ENCODE results near the gene C12orf56.

C12orf56 gene

DNA sequence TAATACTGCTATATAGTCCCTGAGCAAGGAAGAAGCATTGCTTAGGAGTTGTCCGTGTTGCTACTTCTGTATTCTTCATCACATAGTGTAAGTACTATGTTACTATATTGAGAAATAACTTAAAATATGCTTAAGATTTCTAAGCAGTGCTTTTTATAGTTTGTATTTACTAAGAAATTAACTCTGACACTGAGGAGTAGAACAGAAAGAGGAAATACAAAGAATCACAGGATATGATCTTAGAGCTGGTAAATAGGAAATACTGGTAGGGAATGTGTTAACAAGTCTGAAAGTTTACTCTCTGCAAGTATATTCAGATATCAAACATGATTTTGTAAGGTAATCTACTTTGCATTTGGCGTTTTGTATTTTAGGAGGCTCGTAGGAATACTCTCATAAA, 29.1 kb upstream of the C12orf56 start:
- no peak for DNase-seq (ENCODE audit: low read depth)
- TF ChIP-seq, protein P1, sequence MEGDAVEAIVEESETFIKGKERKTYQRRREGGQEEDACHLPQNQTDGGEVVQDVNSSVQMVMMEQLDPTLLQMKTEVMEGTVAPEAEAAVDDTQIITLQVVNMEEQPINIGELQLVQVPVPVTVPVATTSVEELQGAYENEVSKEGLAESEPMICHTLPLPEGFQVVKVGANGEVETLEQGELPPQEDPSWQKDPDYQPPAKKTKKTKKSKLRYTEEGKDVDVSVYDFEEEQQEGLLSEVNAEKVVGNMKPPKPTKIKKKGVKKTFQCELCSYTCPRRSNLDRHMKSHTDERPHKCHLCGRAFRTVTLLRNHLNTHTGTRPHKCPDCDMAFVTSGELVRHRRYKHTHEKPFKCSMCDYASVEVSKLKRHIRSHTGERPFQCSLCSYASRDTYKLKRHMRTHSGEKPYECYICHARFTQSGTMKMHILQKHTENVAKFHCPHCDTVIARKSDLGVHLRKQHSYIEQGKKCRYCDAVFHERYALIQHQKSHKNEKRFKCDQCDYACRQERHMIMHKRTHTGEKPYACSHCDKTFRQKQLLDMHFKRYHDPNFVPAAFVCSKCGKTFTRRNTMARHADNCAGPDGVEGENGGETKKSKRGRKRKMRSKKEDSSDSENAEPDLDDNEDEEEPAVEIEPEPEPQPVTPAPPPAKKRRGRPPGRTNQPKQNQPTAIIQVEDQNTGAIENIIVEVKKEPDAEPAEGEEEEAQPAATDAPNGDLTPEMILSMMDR (conservative IDR thresholded peaks at IDR 0.05; ENCODE audit: control insufficient read depth, insufficient read depth, low read depth, low read length), result no peak
- no peak overlapping the region for H3K4me3 ChIP-seq (ENCODE audit: control insufficient read depth, low read depth, low read length)

DNA sequence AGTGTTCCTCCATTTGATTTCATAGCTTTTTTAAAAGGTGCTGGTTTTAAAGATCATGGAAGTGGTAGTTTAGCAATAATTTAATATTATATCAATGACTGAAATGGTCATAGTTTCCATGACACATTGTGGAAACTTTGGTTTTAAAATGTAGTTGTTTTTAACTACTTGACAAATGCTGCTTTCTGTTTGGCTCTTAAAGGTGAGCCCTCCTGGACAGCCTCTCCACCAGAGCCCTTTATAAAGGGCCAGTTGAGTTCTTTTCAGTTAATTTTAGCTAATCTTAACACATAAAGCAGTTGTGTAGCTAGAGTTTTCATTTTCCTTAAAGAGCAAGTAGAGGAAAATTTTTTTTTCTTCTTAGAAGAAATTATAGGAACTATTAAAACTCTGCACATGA, 27.7 kb upstream of the C12orf56 start:
- no peak overlapping the region for H3K4me3 ChIP-seq (ENCODE audit: control insufficient read depth, low read depth, low read length)

DNA sequence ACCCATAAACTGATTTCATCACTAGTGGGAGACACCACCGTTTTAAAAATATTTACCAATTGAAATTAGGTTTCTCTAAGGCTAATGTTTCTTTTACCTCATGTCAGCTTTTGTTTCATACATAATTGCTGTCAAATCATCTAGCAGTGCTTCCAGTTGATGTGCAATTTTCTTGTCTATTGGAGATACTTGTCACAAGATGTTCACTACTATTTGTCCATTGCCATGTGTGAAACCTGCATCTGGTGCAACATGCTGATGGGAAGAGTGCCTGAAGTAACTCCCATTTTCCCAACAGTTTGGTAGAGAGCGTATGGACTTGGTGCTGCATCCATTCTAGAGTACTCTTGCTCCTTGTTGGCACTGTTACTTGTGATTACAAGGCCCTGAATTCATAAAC, 23.3 kb upstream of the C12orf56 start:
- no peak for DNase-seq (ENCODE audit: low read depth)
- TF ChIP-seq, protein P1 (conservative IDR thresholded peaks at IDR 0.05; ENCODE audit: control insufficient read depth, insufficient read depth, low read depth, low read length), result no peak

More for the DNA sequence above, 27.7 kb upstream of the C12orf56 start:
- TF ChIP-seq, protein P1 (conservative IDR thresholded peaks at IDR 0.05; ENCODE audit: control insufficient read depth, insufficient read depth, low read depth, low read length), result no peak
- no peak for DNase-seq (ENCODE audit: low read depth)

DNA sequence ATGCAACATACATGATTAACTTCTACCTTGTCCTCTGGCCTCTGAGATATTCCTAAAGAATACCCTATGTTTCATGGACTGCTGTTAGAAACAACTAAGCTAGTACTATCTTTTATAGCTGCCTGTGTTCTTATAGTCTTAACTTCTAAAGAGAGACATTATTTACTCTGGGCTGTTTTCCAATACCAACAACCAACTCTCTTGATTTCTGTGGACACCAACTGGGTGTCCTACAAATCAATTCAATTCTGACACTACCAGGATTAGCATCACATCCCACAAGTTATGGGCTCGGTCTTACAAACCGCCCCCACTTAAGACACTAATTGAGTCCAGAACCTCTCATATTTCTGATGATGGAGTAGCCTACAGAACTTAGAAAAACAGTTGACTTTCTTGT, 21.9 kb upstream of the C12orf56 start:
- DNase-seq (ENCODE audit: low read depth), result peak; percentile 36
- H3K4me3 ChIP-seq (ENCODE audit: control insufficient read depth, low read depth, low read length), result no peak overlapping the region
- TF ChIP-seq, protein P1 (conservative IDR thresholded peaks at IDR 0.05; ENCODE audit: control insufficient read depth, insufficient read depth, low read depth, low read length), result no peak

More for the DNA sequence above, 23.3 kb upstream of the C12orf56 start:
- no peak overlapping the region for H3K4me3 ChIP-seq (ENCODE audit: control insufficient read depth, low read depth, low read length)

DNA sequence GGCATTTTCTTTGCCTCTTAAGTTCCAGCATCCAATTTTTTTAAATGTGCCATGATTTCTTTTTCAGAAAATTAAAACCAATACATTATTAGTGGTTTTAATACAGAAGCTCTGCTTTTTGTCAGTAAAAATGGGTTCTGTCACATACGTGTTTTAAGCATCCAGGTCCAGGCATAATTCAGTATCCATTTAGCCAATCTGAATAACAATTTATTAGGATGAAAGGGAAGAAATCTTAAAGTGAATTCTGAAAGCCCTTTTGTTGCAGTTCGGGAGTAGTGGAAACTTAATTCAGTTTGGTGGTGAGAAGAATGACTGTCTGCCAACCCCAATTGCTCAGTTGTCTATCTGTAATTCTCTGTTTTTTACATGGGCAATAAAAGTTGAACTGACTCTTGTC, 20.9 kb upstream of the C12orf56 start:
- TF ChIP-seq, protein P1 (conservative IDR thresholded peaks at IDR 0.05; ENCODE audit: control insufficient read depth, insufficient read depth, low read depth, low read length), result no peak
- no peak overlapping the region for H3K4me3 ChIP-seq (ENCODE audit: control insufficient read depth, low read depth, low read length)
- no peak for DNase-seq (ENCODE audit: low read depth)

DNA sequence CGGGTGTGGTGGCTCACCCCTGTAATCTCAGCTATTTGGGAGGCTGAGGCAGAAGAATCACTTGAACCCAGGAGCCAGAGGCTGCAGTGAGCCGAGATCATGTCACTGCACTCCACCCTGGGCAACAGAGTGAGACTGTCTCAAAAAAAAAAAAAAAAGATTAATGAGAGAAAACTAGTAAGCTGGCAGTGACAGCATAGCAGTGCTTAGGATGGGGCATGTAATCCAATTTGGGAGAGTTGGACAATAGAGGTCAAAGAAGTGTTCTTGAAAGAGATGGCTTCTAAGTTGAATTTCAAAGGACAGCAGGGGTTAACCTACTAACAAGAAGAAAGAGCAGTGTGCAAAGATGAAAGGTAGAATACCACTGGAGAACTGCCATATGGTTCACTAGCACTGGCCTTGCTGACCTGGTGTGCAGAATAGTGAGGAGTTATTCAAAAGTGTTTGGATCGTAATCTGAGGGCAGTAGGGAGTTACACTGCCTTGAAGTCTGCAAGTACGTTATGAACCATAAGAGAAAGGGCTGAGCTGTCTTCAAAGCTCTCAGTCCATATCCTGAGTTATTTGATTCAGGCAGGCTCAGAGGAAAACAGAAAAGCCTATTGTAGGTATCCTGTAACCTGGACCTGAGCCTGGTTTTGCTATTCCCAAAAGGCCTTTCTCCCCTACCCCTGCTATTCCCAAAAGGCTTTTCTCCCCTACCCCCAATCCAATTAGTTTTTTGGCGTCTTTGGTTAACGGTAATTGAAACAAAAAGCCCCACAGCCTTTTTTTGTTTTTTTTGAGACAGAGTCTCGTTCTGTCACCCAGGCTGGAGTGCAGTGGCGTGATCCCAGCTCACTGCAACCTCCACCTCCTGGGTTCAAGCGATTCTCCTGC, 17.0 kb upstream of the C12orf56 start:
- TF ChIP-seq, protein P1 (conservative IDR thresholded peaks at IDR 0.05; ENCODE audit: control insufficient read depth, insufficient read depth, low read depth, low read length), result no peak
- H3K4me3 ChIP-seq (ENCODE audit: control insufficient read depth, low read depth, low read length), result no peak overlapping the region
- no peak for DNase-seq (ENCODE audit: low read depth)
